H1 (cell line): ENCODE measurements around the gene NELL2. TPM values are rescaled to one million over a fixed set of nuclear protein-coding genes. Genes with fewer than 3 reads are reported as not detected.

Source experiments
- CTCF ChIA-PET: fragments of 300-600 bp; sonication (Branson Sonifier 250); formaldehyde crosslinking; loops from one replicate; lab custom pipeline; 2021; ENCODE audit not compliant: partially characterized antibody; lab: Charles Lee
- POLR2A ChIA-PET: fragments of 300-600 bp; sonication (Branson Sonifier 250); formaldehyde crosslinking; loops from one replicate; lab custom pipeline; 2021; ENCODE audit warnings: inconsistent platforms; ENCODE audit not compliant: partially characterized antibody; lab: Charles Lee
- DNase-seq, 2 experiments: peaks; one replicate each; pipeline versions ENCODE4 v3.0.0 to v3.0.0-alpha.2; 2010 to 2022; ENCODE audit warnings: low spot score in 2 of 2, low read depth in 1 of 2, mixed read lengths in 1 of 2
- FAIRE-seq: peaks from 2 replicates; lab custom pipeline; 2011; peaks lifted over from hg19 to GRCh38; lab: Jason Lieb, UNC
- H2AFZ ChIP-seq: 2 replicates; pipeline ENCODE4 v1.8.1; 2012; ENCODE audit warnings: low read length, inconsistent platforms
- H2AK5ac ChIP-seq: 2 replicates; pipeline ENCODE4 v1.6.1; 2013; ENCODE audit warnings: low read depth, low read length
- H2BK120ac ChIP-seq: replicated peaks from 2 replicates; pipeline ENCODE3; 2013; ENCODE audit warnings: low read depth, low read length, inconsistent platforms
- H2BK12ac ChIP-seq: 2 replicates; pipeline ENCODE4 v1.6.1; 2013; ENCODE audit warnings: low read depth, low read length
- H2BK15ac ChIP-seq: 2 replicates; pipeline ENCODE4 v1.6.1; 2013; ENCODE audit warnings: low read length
- H2BK20ac ChIP-seq: 2 replicates; pipeline ENCODE4 v1.6.1; 2013; ENCODE audit warnings: low read length
- H2BK5ac ChIP-seq: 2 replicates; pipeline ENCODE4 v1.6.1; 2013; ENCODE audit warnings: low read depth, low read length
- H3K14ac ChIP-seq: 2 replicates; pipeline ENCODE4 v1.6.1; 2013; ENCODE audit warnings: inconsistent platforms; ENCODE audit not compliant: insufficient read length
- H3K18ac ChIP-seq: 2 replicates; pipeline ENCODE4 v1.6.1; 2013; ENCODE audit warnings: low read length; ENCODE audit errors: extremely low read depth
- H3K23ac ChIP-seq: 2 replicates; pipeline ENCODE4 v1.6.1; 2013; ENCODE audit warnings: inconsistent platforms; ENCODE audit not compliant: insufficient read length
- H3K23me2 ChIP-seq: 2 replicates; pipeline ENCODE4 v1.6.1; 2013; ENCODE audit warnings: low read depth, low read length
- H3K27ac ChIP-seq: 2 replicates; pipeline ENCODE4 v1.6.1; 2011; ENCODE audit warnings: low read depth, low read length, inconsistent platforms
- H3K27me3 ChIP-seq, 4 experiments: replicated peaks in 1 of 4; 1 replicate in 1 of 4; 2 replicates in 3 of 4; pipeline versions ENCODE4 v1.6.1 to v1.8.1; 2011 to 2013; ENCODE audit warnings: low read length in 3 of 4, mild to moderate bottlenecking in 3 of 4, inconsistent platforms in 2 of 4, mixed read lengths in 2 of 4, moderate library complexity in 1 of 4; ENCODE audit not compliant: control insufficient read depth in 3 of 4, insufficient read depth in 3 of 4; ENCODE audit errors: extremely low read depth in 1 of 4
- H3K36me3 ChIP-seq, 4 experiments: 2 replicates each; pipeline versions ENCODE4 v1.6.1 to v1.8.1; 2011 to 2013; ENCODE audit warnings: mild to moderate bottlenecking in 4 of 4, low read length in 3 of 4, moderate library complexity in 2 of 4, control low read depth in 1 of 4, inconsistent platforms in 1 of 4; ENCODE audit not compliant: insufficient read depth in 4 of 4, control insufficient read depth in 2 of 4
- H3K4ac ChIP-seq: replicated peaks from 2 replicates; pipeline ENCODE3; 2013; ENCODE audit warnings: low read length, low read depth, mixed read lengths, inconsistent platforms; ENCODE audit not compliant: insufficient read length
- H3K4me1 ChIP-seq, 4 experiments: replicated peaks in 1 of 4; 1 replicate in 1 of 4; 2 replicates in 3 of 4; pipeline versions ENCODE4 v1.6.1 to v1.8.1; 2011 to 2013; ENCODE audit warnings: low read length in 3 of 4, inconsistent platforms in 2 of 4, mixed read lengths in 1 of 4; ENCODE audit not compliant: insufficient read depth in 4 of 4, control insufficient read depth in 3 of 4
- H3K4me2 ChIP-seq, 2 experiments: 2 replicates each; pipeline versions ENCODE4 v1.6.1 to v1.8.1; 2011 to 2013; ENCODE audit warnings: low read depth in 2 of 2, low read length in 2 of 2, control low read depth in 1 of 2, inconsistent platforms in 1 of 2, mild to moderate bottlenecking in 1 of 2; ENCODE audit not compliant: insufficient read depth in 1 of 2
- H3K4me3 ChIP-seq, 4 experiments: fragments of 200-600, 300-600 bp in 1 of 4; sonication (generic), shearing (Covaris generic), sonication (Bioruptor Twin) in 1 of 4; 2 replicates each; pipeline versions ENCODE4 v1.5.1 to v1.8.1; 2011 to 2016; ENCODE audit warnings: low read length in 4 of 4, low read depth in 3 of 4, control low read depth in 2 of 4, inconsistent platforms in 2 of 4, mild to moderate bottlenecking in 2 of 4, mixed read lengths in 1 of 4, moderate library complexity in 1 of 4; ENCODE audit not compliant: insufficient read depth in 2 of 4; ENCODE audit errors: extremely low read depth in 1 of 4
- H3K56ac ChIP-seq: replicated peaks from 2 replicates; pipeline ENCODE3; 2013; ENCODE audit warnings: low read depth, mild to moderate bottlenecking, mixed read lengths, low read length, inconsistent platforms; ENCODE audit not compliant: insufficient read length
- H3K79me1 ChIP-seq: 2 replicates; pipeline ENCODE4 v1.6.1; 2013; ENCODE audit warnings: low read depth, low read length, control low read depth
- H3K79me2 ChIP-seq, 2 experiments: 2 replicates each; pipeline versions ENCODE4 v1.6.1 to v1.8.1; 2012 to 2013; ENCODE audit warnings: low read length in 2 of 2, mild to moderate bottlenecking in 2 of 2, inconsistent platforms in 1 of 2; ENCODE audit not compliant: insufficient read depth in 2 of 2, control insufficient read depth in 1 of 2
- H3K9ac ChIP-seq, 4 experiments: replicated peaks in 1 of 4; 1 replicate in 1 of 4; 2 replicates in 3 of 4; pipeline versions ENCODE4 v1.6.1 to v1.8.1; 2011 to 2013; ENCODE audit warnings: low read depth in 3 of 4, low read length in 3 of 4, control low read depth in 2 of 4, mild to moderate bottlenecking in 2 of 4, moderate library complexity in 2 of 4, inconsistent platforms in 1 of 4; ENCODE audit errors: extremely low read depth in 1 of 4
- H3K9me3 ChIP-seq, 2 experiments: 2 replicates each; pipeline versions ENCODE4 v1.6.1 to v1.8.1; 2012 to 2013; ENCODE audit warnings: mild to moderate bottlenecking in 2 of 2, moderate library complexity in 2 of 2, control low read depth in 1 of 2, inconsistent platforms in 1 of 2, low read depth in 1 of 2, low read length in 1 of 2, mixed read lengths in 1 of 2; ENCODE audit not compliant: insufficient read depth in 2 of 2
- H4K20me1 ChIP-seq, 2 experiments: replicated peaks in 1 of 2; 2 replicates each; pipeline versions ENCODE3 to v1.8.1; 2011 to 2013; ENCODE audit warnings: inconsistent platforms in 2 of 2, low read length in 2 of 2, mild to moderate bottlenecking in 1 of 2; ENCODE audit not compliant: insufficient read depth in 2 of 2, control insufficient read depth in 1 of 2
- H4K5ac ChIP-seq: 2 replicates; pipeline ENCODE4 v1.6.1; 2013; ENCODE audit warnings: low read length, low read depth, mixed read lengths, inconsistent platforms; ENCODE audit not compliant: insufficient read length
- H4K8ac ChIP-seq: 2 replicates; pipeline ENCODE4 v1.8.0; 2013; ENCODE audit warnings: mild to moderate bottlenecking, moderate library complexity, low read length, inconsistent platforms; ENCODE audit not compliant: insufficient read depth; ENCODE audit errors: extremely low read depth
- H4K91ac ChIP-seq: replicated peaks from 2 replicates; pipeline ENCODE3; 2013; ENCODE audit warnings: low read length, mixed read lengths, inconsistent platforms; ENCODE audit not compliant: insufficient read length
- polyA plus RNA-seq, 7 experiments: library from polyadenylated mRNA; depleted of rRNA in 3 of 7; stranded (reverse) in 5 of 7; unstranded in 2 of 7; fragments of >200 nt in 5 of 7; fragments of 200-250 nt in 2 of 7; gene quantifications; 1 replicate in 5 of 7; 2 replicates in 1 of 7; 4 replicates in 1 of 7; pipeline versions ENCODE4 v1.2.1 to v1.2.3, GENCODE V29; 2011 to 2013; ENCODE audit warnings: missing spikeins in 2 of 7, mixed read lengths in 2 of 7
- total RNA-seq: library from RNA; stranded (reverse); fragmentation: NEBNext Ultra II Directional; extraction: Animal tissue kit (Norgen Biotek cat#: 25700); gene quantifications from 2 replicates; pipeline ENCODE4 v1.2.1, GENCODE V29; 2021
- TF ChIP-seq, protein P1 (sequence below): IDR thresholded peaks from 2 replicates; pipeline ENCODE4 v1.6.1; 2012; ENCODE audit warnings: low read length, inconsistent platforms

Gene NELL2
- total and polyA plus RNA-seq, 2 of the 8 experiments (the other 6 are each of a cell fraction or from before 2014, with no cell fraction given), result 54.2 to 56.8 TPM

DNA sequence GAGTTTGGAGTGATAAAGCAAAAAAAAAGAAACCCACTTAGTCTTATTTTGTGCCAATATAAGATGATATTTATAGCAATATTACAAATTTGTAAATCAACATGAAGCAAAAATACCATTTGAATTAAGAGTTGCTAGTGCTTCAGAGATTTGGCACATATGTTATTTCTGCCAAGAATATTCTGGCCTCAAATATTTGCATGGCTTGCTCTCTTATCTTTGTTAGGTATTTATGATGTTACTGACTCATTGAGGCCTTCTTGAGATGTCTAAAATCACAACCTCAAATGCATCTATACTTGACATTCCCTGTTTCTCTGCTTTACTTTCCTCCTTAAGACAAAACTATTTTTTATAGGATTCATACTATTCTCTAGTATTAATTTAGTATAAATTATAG, 301.5 kb downstream of the NELL2 start:
- no peak overlapping the region for H3K18ac ChIP-seq
- no peaks in the 10 kb centered on the region for H3K23me2 ChIP-seq
- H2AFZ ChIP-seq, result no peak overlapping the region
- no peaks in the 10 kb centered on the region for H3K27me3 ChIP-seq
- no peak overlapping the region for H2BK15ac ChIP-seq
- H3K79me1 ChIP-seq, result no peaks in the 10 kb centered on the region; the same call in 1 of the 2 replicates
- H4K91ac ChIP-seq, result no peak overlapping the region
- H4K8ac ChIP-seq, result no peak overlapping the region
- H3K4me2 ChIP-seq, result no peak overlapping the region
- H4K5ac ChIP-seq, result no peak overlapping the region
- no peaks in the 10 kb centered on the region for H3K9me3 ChIP-seq
- no peak overlapping the region for H2BK120ac ChIP-seq
- ChIA-PET CTCF (no interaction called here), POLR2A (no interaction called here)
- H3K79me2 ChIP-seq, result no peaks in the 10 kb centered on the region
- FAIRE-seq (no peak), DNase-seq (no peak)
- TF ChIP-seq, protein P1, sequence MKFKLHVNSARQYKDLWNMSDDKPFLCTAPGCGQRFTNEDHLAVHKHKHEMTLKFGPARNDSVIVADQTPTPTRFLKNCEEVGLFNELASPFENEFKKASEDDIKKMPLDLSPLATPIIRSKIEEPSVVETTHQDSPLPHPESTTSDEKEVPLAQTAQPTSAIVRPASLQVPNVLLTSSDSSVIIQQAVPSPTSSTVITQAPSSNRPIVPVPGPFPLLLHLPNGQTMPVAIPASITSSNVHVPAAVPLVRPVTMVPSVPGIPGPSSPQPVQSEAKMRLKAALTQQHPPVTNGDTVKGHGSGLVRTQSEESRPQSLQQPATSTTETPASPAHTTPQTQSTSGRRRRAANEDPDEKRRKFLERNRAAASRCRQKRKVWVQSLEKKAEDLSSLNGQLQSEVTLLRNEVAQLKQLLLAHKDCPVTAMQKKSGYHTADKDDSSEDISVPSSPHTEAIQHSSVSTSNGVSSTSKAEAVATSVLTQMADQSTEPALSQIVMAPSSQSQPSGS, result no peak
- no peak overlapping the region for H3K4ac ChIP-seq
- H3K14ac ChIP-seq, result no peak overlapping the region
- no peak overlapping the region for H3K9ac ChIP-seq
- no peak overlapping the region for H2BK5ac ChIP-seq
- no peak overlapping the region for H2AK5ac ChIP-seq
- H3K27ac ChIP-seq, result no peak overlapping the region
- H3K23ac ChIP-seq, result no peak overlapping the region
- H3K4me1 ChIP-seq, result peaks cover 0 to 11% (median 0%) of the 10 kb centered on the region in 4 experiments; a peak in 3 of 7 replicates
- no peak overlapping the region for H2BK12ac ChIP-seq
- no peak overlapping the region for H2BK20ac ChIP-seq
- H4K20me1 ChIP-seq, result no peaks in the 10 kb centered on the region
- no peaks in the 10 kb centered on the region for H3K36me3 ChIP-seq
- H3K56ac ChIP-seq, result no peak overlapping the region
- H3K4me3 ChIP-seq, result no peak overlapping the region
